HFF-Myc (cell line): ENCODE results near the gene CISTR.
"Not testable (repeated sequence)": the region's sequence is repeated elsewhere in the genome, so short reads cannot be mapped to it uniquely, and the experiment has no call there.

ENCODE experiments used
- DNase-seq: peaks from one replicate; pipeline ENCODE4 v3.0.0-alpha.2; 2011; ENCODE audit warnings: low read depth; ENCODE audit errors: extremely low read depth
- H3K4me3 ChIP-seq: replicated peaks from 2 replicates; pipeline ENCODE4 v1.5.1; 2011; ENCODE audit warnings: low read depth, mild to moderate bottlenecking, control low read depth, low read length
- TF ChIP-seq, protein P1 (sequence below): IDR thresholded peaks from 2 replicates; pipeline ENCODE4 v1.5.1; 2012; ENCODE audit warnings: mild to moderate bottlenecking, low read depth, low read length, control low read depth; ENCODE audit errors: missing control alignments

CISTR gene

DNA sequence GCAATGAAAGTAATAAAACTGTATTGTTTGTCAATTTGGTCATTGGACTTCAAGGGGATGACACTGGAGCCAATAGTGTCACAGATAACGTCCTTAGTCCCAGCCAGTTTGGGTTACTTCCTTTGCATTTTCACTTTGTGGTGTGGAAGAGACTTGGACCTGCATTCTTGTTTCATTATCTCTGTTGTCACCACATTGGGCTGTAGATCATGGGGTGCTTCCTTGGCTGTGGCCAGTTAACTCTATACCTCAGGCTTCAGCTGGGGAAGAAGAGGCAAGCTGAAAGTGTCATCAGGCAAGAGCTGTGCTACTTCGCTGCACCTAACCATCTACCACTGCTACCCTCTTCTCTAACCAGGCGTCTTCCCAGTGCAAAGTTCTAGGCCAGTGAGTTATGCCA is 15.1 kb upstream of the CISTR start:
- TF ChIP-seq, protein P1, sequence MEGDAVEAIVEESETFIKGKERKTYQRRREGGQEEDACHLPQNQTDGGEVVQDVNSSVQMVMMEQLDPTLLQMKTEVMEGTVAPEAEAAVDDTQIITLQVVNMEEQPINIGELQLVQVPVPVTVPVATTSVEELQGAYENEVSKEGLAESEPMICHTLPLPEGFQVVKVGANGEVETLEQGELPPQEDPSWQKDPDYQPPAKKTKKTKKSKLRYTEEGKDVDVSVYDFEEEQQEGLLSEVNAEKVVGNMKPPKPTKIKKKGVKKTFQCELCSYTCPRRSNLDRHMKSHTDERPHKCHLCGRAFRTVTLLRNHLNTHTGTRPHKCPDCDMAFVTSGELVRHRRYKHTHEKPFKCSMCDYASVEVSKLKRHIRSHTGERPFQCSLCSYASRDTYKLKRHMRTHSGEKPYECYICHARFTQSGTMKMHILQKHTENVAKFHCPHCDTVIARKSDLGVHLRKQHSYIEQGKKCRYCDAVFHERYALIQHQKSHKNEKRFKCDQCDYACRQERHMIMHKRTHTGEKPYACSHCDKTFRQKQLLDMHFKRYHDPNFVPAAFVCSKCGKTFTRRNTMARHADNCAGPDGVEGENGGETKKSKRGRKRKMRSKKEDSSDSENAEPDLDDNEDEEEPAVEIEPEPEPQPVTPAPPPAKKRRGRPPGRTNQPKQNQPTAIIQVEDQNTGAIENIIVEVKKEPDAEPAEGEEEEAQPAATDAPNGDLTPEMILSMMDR, result no peak
- no peak overlapping the region for H3K4me3 ChIP-seq
- no peak for DNase-seq

DNA sequence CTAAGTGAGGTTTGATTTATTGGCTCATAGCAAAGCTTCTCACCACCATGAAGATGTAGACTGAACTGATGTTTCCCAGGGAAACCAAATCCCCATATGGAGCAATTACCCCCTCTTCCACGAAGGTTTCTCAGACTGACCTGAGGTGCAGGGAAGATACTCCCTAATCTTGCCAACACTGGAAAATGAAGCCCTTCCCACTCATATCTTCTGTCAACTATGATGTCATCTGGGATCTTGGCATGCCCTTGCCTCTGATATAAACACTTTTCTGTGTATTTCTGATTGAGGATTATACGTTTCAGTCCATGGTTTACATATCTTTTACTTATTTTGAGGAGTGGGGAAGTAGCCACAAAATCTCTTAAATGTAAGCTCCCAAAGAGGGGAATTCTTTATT is 14.1 kb upstream of the CISTR start:
- H3K4me3 ChIP-seq, result no peak overlapping the region
- TF ChIP-seq, protein P1, result no peak
- no peak for DNase-seq

DNA sequence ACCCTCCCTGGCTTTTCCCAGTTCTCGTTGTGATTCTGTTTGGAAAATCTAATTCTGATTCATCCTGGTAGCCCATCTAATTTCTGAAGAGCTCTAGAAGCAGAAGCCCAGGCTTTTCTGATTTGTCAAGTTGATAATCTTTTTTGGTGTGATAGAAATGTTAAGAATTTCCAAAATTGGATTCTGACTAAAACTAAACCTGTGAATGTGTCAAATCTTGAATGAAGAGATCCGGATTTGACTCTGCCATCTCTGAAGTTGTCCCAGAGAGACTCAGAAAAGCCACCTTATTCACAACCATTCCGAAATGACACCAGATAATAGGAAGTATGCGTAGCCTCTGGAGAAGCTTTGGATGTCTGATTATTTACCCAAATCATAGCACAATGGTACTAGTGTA is 12.8 kb upstream of the CISTR start:
- TF ChIP-seq, protein P1, result no peak
- no peak overlapping the region for H3K4me3 ChIP-seq
- DNase-seq, result no peak

DNA sequence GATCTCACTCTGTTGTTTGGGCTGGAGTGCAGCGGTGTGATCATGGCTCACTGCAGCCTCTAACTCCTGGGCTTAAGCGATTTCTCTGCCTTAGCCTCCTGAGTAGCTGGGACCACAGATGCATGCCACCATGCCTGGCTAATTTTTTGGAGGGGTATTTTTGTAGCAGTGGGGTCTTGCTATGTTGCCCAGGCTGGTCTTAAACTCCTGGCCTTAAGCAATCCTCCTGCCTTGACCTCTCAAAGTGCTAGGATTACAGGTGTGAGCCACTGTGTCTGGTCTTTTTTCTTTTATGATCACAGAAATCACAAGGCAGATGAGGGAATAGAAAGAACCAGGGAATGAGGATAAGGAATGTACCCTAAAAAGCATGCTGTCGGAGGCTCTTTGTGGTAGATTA is 11.0 kb upstream of the CISTR start:
- H3K4me3 ChIP-seq, DNase-seq: not testable (repeated sequence)

DNA sequence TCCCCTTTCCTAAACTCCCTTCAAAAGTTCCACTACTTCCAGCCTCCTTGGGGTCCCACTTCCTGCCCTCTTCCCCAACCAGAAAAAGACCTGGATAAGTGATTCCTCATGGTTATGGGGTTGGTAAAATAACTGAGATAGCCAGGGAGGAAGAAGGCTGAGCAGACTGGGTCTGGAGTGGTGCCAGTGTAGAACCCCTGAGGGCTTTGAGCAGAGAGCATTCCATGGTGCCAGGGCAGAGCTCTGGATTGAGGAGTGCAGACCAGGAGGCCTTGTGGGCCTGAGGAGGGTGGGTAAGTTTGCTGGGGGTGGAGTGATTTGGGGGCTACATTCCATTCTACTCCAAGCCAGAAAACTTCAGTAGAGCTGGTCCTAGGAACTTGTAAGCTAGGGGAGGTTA is 9.5 kb upstream of the CISTR start:
- no peak overlapping the region for H3K4me3 ChIP-seq
- TF ChIP-seq, protein P1, result no peak
- no peak for DNase-seq

DNA sequence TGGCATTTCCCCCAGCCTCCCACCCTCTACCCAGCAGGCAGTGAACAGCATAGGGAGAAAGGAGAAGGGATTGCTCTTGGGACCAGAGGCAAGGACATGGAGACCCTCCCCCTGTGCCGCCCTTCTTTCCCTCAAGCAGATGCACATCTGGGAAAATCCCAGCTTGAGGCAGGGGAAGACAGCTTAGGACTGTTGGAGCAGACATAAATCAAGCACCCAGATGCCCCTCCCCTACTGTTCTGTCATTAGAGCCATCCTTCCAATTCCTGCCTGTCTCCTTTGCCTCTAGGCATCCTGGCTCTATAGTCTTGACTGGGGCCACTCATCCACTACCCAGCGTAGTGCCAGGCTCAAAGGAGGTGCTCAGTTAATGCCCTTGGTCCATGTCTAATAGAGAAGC is 7.5 kb upstream of the CISTR start:
- TF ChIP-seq, protein P1, result no peak
- H3K4me3 ChIP-seq, result no peak overlapping the region
- no peak for DNase-seq

DNA sequence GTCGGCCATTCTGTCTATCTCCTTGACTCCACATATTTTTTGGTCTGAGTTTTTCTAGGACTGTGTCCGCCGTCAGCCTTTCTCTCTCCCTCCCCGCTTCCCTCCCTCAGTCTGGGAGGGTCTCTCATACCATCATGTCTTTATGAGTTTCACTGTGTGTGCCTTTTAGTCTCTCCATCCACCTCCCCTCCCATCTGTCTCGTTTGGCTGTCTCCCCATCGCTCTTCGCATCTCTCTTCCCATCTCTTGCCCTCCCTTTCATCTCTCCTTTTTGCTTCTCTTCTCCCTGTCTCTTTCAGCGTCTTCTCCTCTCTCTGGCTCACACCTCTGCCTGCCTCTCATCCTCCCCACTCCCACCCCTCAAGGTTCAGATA is 6.9 kb upstream of the CISTR start:
- DNase-seq, result no peak
- H3K4me3 ChIP-seq, result no peak overlapping the region
- TF ChIP-seq, protein P1, result no peak
